ENCODE results near the gene KIF19. TPM values are rescaled to one million over a fixed set of nuclear protein-coding genes. Genes with fewer than 3 reads are reported as not detected.

Gene KIF19
- total and polyA plus RNA-seq, 4 donors, result 4.4 to 5.1 TPM; not detected in 2

- Histone ChIP-seq H3K27ac (ENCODE audit: low read depth in 1 of 2, low read length in 2 of 2) (no peak overlapping the region), H3K4me3 (ENCODE audit: low read length in 2 of 2) (no peak overlapping the region), H3K4me1 (ENCODE audit: control insufficient read depth in 1 of 2, insufficient read depth in 2 of 2, low read length in 2 of 2) (no peaks in the 10 kb centered on the region), H3K9me3 (ENCODE audit: control insufficient read depth, low read length) (no peaks in the 10 kb centered on the region), H3K27me3 (ENCODE audit: control insufficient read depth in 1 of 2, insufficient read depth in 2 of 2, low read length in 1 of 2) (no peaks in the 10 kb centered on the region), H3K36me3 (ENCODE audit: control insufficient read depth in 1 of 2, insufficient read depth in 2 of 2, low read length in 1 of 2) (no peaks in the 10 kb centered on the region)
- intact Hi-C loops (cut with DNase I), result no loop called here
- WGBS, 2 donors, result 3 to 5% methylated on average over 32 to 55 of the region's 55 CpGs
- DNase-seq, result no peak
- ATAC-seq (ENCODE audit: low FRiP score), result no peak
These were observed 25.7 kb downstream of the KIF19 start for GRCh38 chr17:74351552-74352210.

- Histone ChIP-seq H3K4me1 (ENCODE audit: control insufficient read depth in 1 of 2, insufficient read depth in 2 of 2, low read length in 2 of 2) (no peaks in the 10 kb centered on the region), H3K4me3 (ENCODE audit: low read length in 2 of 2) (no peak overlapping the region), H3K36me3 (ENCODE audit: control insufficient read depth in 1 of 2, insufficient read depth in 2 of 2, low read length in 1 of 2) (no peaks in the 10 kb centered on the region), H3K27ac (ENCODE audit: low read depth in 1 of 2, low read length in 2 of 2) (no peak overlapping the region), H3K27me3 (ENCODE audit: control insufficient read depth in 1 of 2, insufficient read depth in 2 of 2, low read length in 1 of 2) (no peaks in the 10 kb centered on the region), H3K9me3 (ENCODE audit: control insufficient read depth, low read length) (no peaks in the 10 kb centered on the region)
- intact Hi-C loops (cut with DNase I), result no loop called here
- ATAC-seq (ENCODE audit: low FRiP score) (no peak), DNase-seq (no peak)
- WGBS, 2 donors, result 73 to 81% methylated on average over 10 of the region's 10 CpGs
These were observed 27.5 kb downstream of the KIF19 start for GRCh38 chr17:74353446-74354060.

GRCh38 chr17:74354123-74354522 is 28.1 kb downstream of the KIF19 start:
- 7 to 8% methylated on average over 29 of the region's 29 CpGs for WGBS, 2 donors
- H3K4me3 ChIP-seq (ENCODE audit: low read length in 2 of 2), result no peak overlapping the region
- peak in 1 of 2 donors; percentile 62 for DNase-seq
- H3K4me1 ChIP-seq (ENCODE audit: control insufficient read depth in 1 of 2, insufficient read depth in 2 of 2, low read length in 2 of 2), result no peaks in the 10 kb centered on the region
- no peak overlapping the region for H3K27ac ChIP-seq (ENCODE audit: low read depth in 1 of 2, low read length in 2 of 2)
- H3K36me3 ChIP-seq (ENCODE audit: control insufficient read depth in 1 of 2, insufficient read depth in 2 of 2, low read length in 1 of 2), result no peaks in the 10 kb centered on the region
- no peaks in the 10 kb centered on the region for H3K9me3 ChIP-seq (ENCODE audit: control insufficient read depth, low read length)
- intact Hi-C loops (cut with DNase I), result no loop called here
- ATAC-seq (ENCODE audit: low FRiP score), result no peak
- H3K27me3 ChIP-seq (ENCODE audit: control insufficient read depth in 1 of 2, insufficient read depth in 2 of 2, low read length in 1 of 2), result no peaks in the 10 kb centered on the region

GRCh38 chr17:74354561-74354960 is 28.5 kb downstream of the KIF19 start:
- Histone ChIP-seq H3K4me3 (ENCODE audit: low read length in 2 of 2) (no peak overlapping the region), H3K36me3 (ENCODE audit: control insufficient read depth in 1 of 2, insufficient read depth in 2 of 2, low read length in 1 of 2) (no peaks in the 10 kb centered on the region), H3K27ac (ENCODE audit: low read depth in 1 of 2, low read length in 2 of 2) (no peak overlapping the region), H3K4me1 (ENCODE audit: control insufficient read depth in 1 of 2, insufficient read depth in 2 of 2, low read length in 2 of 2) (no peaks in the 10 kb centered on the region), H3K27me3 (ENCODE audit: control insufficient read depth in 1 of 2, insufficient read depth in 2 of 2, low read length in 1 of 2) (no peaks in the 10 kb centered on the region), H3K9me3 (ENCODE audit: control insufficient read depth, low read length) (no peaks in the 10 kb centered on the region)
- WGBS, 2 donors, result 80 to 82% methylated on average over 8 to 10 of the region's 10 CpGs
- intact Hi-C loops (cut with DNase I), result no loop called here
- no peak for ATAC-seq (ENCODE audit: low FRiP score)
- no peak for DNase-seq

- 75 to 92% methylated on average over 8 of the region's 8 CpGs for WGBS, 2 donors
These were observed 29.0 kb downstream of the KIF19 start for GRCh38 chr17:74355065-74355464.

GRCh38 chr17:74356646-74357465 is 30.8 kb downstream of the KIF19 start:
- no peaks in the 10 kb centered on the region for H3K4me1 ChIP-seq (ENCODE audit: control insufficient read depth in 1 of 2, insufficient read depth in 2 of 2, low read length in 2 of 2)
- H3K4me3 ChIP-seq (ENCODE audit: low read length in 2 of 2), result no peak overlapping the region
- H3K36me3 ChIP-seq (ENCODE audit: control insufficient read depth in 1 of 2, insufficient read depth in 2 of 2, low read length in 1 of 2), result no peaks in the 10 kb centered on the region
- ATAC-seq (ENCODE audit: low FRiP score) (no peak), DNase-seq (no peak)
- H3K9me3 ChIP-seq (ENCODE audit: control insufficient read depth, low read length), result no peaks in the 10 kb centered on the region
- H3K27me3 ChIP-seq (ENCODE audit: control insufficient read depth in 1 of 2, insufficient read depth in 2 of 2, low read length in 1 of 2), result no peaks in the 10 kb centered on the region
- H3K27ac ChIP-seq (ENCODE audit: low read depth in 1 of 2, low read length in 2 of 2), result no peak overlapping the region
- intact Hi-C loops (cut with DNase I), result no loop called here
- 2 to 3% methylated on average over 90 to 105 of the region's 105 CpGs for WGBS, 2 donors

More at GRCh38 chr17:74355065-74355464, 29.0 kb downstream of the KIF19 start:
- H3K9me3 ChIP-seq (ENCODE audit: control insufficient read depth, low read length), result no peaks in the 10 kb centered on the region
- ATAC-seq (ENCODE audit: low FRiP score) (no peak), DNase-seq (no peak)
- no peaks in the 10 kb centered on the region for H3K36me3 ChIP-seq (ENCODE audit: control insufficient read depth in 1 of 2, insufficient read depth in 2 of 2, low read length in 1 of 2)
- no peaks in the 10 kb centered on the region for H3K4me1 ChIP-seq (ENCODE audit: control insufficient read depth in 1 of 2, insufficient read depth in 2 of 2, low read length in 2 of 2)
- H3K27ac ChIP-seq (ENCODE audit: low read depth in 1 of 2, low read length in 2 of 2), result no peak overlapping the region
- intact Hi-C loops (cut with DNase I), result no loop called here
- H3K27me3 ChIP-seq (ENCODE audit: control insufficient read depth in 1 of 2, insufficient read depth in 2 of 2, low read length in 1 of 2), result no peaks in the 10 kb centered on the region
- H3K4me3 ChIP-seq (ENCODE audit: low read length in 2 of 2), result no peak overlapping the region

- ATAC-seq (ENCODE audit: low FRiP score) (no peak), DNase-seq (no peak)
- 18 to 19% methylated on average over 32 of the region's 32 CpGs for WGBS, 2 donors
- Histone ChIP-seq H3K4me1 (ENCODE audit: control insufficient read depth in 1 of 2, insufficient read depth in 2 of 2, low read length in 2 of 2) (no peaks in the 10 kb centered on the region), H3K27me3 (ENCODE audit: control insufficient read depth in 1 of 2, insufficient read depth in 2 of 2, low read length in 1 of 2) (no peaks in the 10 kb centered on the region), H3K27ac (ENCODE audit: low read depth in 1 of 2, low read length in 2 of 2) (no peak overlapping the region), H3K9me3 (ENCODE audit: control insufficient read depth, low read length) (no peaks in the 10 kb centered on the region), H3K36me3 (ENCODE audit: control insufficient read depth in 1 of 2, insufficient read depth in 2 of 2, low read length in 1 of 2) (no peaks in the 10 kb centered on the region), H3K4me3 (ENCODE audit: low read length in 2 of 2) (no peak overlapping the region)
- intact Hi-C loops (cut with DNase I), result no loop called here
These were observed 31.4 kb downstream of the KIF19 start for GRCh38 chr17:74357466-74357809.

- H3K4me3 ChIP-seq (ENCODE audit: low read length in 2 of 2), result no peak overlapping the region
- intact Hi-C loops (cut with DNase I), result no loop called here
- no peak overlapping the region for H3K27ac ChIP-seq (ENCODE audit: low read depth in 1 of 2, low read length in 2 of 2)
- no peak for DNase-seq
- H3K27me3 ChIP-seq (ENCODE audit: control insufficient read depth in 1 of 2, insufficient read depth in 2 of 2, low read length in 1 of 2), result no peaks in the 10 kb centered on the region
- H3K9me3 ChIP-seq (ENCODE audit: control insufficient read depth, low read length), result no peaks in the 10 kb centered on the region
- ATAC-seq (ENCODE audit: low FRiP score), result no peak
- 71 to 73% methylated on average over 9 of the region's 9 CpGs for WGBS, 2 donors
- no peaks in the 10 kb centered on the region for H3K36me3 ChIP-seq (ENCODE audit: control insufficient read depth in 1 of 2, insufficient read depth in 2 of 2, low read length in 1 of 2)
- H3K4me1 ChIP-seq (ENCODE audit: control insufficient read depth in 1 of 2, insufficient read depth in 2 of 2, low read length in 2 of 2), result no peaks in the 10 kb centered on the region
These were observed 32.7 kb downstream of the KIF19 start for GRCh38 chr17:74358697-74359096.

Data from aorta (tissue), 5 donors.